NCI-H2081 treated with DMSO at 0.1 percent for 48 hours (cell line): ENCODE results near the gene FYB1.
"Not testable (repeated sequence)": the region's sequence is repeated elsewhere in the genome, so short reads cannot be mapped to it uniquely, and the experiment has no call there.

Experiments used
- DNase-seq: peaks from one replicate; lab custom pipeline; 2025; lab: John Stamatoyannopoulos, UW

The FYB1 gene

DNA sequence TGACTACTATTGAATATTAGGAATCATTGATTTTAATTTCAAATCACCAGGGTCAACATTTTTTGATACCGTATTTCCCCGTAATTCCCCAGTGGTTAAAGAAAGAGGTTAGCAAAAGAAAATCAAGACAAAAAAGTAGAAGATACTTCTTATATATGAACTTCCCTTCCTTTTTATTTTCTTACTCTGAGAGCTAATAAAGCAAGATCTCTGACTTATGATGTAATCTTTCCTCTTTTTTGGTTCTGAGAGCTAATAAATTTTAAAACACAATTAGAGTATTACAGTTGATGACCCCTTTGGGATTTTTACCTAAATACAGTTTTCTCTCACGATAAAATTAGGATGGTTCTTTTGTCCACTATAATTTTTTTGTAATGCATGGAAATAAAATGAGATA, 9.2 kb upstream of the FYB1 start:
- DNase-seq, result no peak

DNA sequence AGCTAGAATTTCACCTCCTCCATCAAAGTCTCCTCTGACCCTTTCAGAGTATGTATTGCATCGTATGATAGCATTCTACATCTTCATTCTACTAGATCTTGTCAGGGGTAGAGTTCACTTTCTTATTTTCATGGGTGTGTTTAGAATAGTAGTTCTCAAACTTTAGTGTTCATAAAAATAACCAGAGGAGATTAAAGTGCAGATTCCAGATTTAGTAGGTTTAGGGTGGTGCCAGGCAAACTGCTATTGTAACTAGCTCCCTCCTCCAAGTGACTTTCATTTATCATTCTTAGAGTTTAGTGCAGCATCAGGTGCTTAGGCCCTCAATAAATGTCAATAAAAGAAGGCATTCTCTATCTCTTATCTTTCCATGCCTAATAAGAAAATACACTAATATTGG, 7.2 kb upstream of the FYB1 start:
- DNase-seq, result no peak

- DNase-seq, result no peak
Measured at GRCh38 chr5:39226100-39226451, 6.7 kb upstream of the FYB1 start.

DNA sequence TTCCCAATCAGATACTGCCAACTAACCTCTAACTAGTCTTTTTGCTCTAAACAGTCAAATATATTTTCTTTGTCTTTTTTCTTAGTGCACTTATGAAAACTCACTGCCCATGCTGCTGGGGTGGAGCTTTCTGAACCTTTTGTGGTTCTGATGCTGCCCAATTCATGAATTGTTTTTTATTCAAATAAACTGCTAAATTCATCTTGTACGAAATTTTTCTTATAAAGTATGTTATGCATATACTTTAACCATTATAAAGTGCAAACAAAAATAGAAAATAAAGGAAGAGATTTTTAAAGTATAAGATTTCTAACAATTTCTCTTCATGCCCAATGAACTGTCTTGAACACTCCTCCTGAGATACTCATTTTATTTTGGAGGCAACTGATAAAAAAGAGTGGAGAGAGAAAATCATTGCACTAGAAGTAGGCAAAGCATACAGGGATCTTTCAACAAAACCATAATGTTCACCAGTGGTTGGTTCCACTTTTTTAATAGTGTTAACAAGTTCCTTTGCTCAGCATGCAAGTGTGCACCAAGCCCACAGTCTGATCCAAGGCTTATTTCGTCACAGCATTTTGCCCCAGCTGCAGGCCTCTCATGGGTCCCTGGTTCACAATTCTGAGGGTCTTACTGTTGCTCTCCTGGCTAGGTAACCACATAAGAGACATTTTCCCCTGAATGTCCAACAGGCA, 6.2 kb upstream of the FYB1 start:
- DNase-seq, result no peak

DNA sequence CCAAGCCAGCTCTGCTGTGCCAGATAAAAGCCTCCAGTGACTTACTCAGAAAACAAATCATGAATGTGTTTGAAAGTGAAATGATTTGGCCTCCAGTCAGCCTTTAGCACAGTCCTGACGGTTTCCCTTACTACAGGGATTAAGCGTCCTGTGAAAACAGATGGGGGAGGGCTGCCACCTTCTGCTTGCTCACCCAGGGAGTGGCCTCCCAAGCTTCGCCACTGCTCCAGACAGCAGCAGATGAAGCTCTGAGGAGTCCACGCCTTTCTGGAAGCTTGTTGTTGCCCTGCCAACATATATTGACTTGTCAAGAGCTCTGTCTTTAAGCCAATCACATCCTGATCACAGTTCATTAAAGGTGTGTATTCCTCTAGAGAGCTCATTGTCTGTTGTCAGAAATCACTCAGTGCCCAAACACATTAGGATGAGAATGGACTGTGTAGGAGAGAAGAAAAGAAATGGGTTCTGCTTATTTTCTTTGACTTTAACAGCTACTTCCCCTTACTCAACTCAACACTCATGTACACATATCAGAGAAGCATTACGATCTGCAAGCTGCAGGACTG, 4.9 kb upstream of the FYB1 start:
- no peak for DNase-seq

DNA sequence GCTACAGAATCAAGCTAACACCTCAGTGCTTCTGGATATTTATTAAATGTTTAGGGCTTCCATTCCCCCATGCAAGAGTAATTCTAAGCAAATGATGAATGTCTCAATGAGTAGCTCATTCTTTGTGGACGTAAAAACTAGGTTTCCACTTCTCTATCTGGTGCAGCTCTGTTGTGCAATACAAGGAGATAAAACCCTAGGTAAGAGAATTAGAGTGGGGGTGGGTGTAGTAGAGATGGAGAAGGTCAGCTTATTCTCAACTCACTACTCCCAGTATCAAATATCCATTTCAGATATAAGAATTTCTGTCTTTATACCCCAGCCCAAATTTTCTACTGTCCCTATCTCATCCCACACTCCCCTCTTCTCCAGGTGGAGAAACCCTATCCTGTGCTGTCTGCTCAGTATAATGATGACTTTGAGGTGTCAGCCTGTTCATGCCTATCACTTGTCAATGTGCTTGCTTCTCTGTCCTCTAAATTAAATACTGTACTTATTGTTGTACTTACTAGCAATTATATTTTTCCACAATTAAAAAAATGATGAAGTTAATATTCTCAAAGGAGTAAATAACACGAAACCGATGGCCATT, 4.3 kb upstream of the FYB1 start:
- no peak for DNase-seq

DNA sequence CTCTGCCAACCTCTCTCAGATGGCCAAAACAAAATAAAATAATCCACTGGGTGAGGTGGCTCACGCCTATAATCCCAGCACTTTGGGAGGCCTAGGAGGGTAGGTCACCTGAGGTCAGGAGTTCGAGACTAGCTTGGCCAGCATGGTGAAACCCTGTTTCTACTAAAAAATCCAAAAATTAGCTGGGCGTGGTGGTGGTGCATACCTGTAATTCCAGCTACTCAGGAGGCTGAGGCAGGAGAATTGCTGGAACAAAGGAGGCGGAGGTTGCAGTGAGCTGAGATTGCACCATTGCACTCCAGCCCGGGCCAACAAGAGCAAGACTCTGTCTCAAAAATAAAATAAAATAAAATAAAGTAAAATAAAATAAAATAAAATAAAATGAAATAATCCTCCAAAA, 2.3 kb upstream of the FYB1 start:
- DNase-seq, result not testable (repeated sequence)

DNA sequence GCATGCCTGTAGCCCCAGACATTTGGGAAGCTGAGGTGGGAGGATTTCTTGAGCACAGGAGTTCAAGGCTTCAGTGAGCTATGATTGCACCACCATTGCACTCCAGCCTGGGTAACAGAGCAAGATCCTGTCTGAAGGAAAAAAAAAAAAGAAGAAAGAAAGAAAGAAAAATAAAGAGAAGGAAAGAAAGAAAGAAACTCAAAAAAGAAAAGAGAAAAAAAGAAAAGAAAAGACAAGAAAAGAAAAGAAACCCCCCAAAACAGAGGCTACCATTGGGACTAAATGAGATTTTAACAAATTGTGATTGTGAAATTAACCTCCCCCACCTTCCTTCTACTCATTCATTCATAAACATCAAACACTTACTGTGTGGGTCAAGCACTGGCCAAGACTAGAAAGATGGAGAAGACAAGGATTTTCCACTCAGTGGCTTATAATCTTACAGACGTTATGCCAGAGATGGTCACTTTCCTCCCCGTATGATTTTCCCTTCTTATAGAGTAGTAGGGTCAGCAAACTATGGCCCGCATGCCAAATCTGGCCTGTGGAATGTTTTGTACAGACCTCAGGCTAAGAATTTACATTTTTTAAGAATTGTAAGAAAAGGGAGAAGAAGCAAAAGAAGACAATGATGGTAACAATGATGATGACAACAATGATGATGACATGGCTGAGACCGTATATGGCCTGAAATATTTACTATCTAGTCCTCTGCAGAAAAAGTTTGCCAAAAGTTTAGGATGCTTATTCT, 1.1 kb upstream of the FYB1 start:
- DNase-seq, result no peak

GRCh38 chr5:39218482-39219402, 621 bp downstream of the FYB1 start:
- DNase-seq, result no peak

- DNase-seq, result peak; percentile 74
Measured at GRCh38 chr5:39217365-39218281, 1.7 kb downstream of the FYB1 start.

GRCh38 chr5:39216631-39217030, 2.7 kb downstream of the FYB1 start:
- no peak for DNase-seq

- DNase-seq, result no peak
Measured at GRCh38 chr5:39215857-39216256, 3.5 kb downstream of the FYB1 start.

DNA sequence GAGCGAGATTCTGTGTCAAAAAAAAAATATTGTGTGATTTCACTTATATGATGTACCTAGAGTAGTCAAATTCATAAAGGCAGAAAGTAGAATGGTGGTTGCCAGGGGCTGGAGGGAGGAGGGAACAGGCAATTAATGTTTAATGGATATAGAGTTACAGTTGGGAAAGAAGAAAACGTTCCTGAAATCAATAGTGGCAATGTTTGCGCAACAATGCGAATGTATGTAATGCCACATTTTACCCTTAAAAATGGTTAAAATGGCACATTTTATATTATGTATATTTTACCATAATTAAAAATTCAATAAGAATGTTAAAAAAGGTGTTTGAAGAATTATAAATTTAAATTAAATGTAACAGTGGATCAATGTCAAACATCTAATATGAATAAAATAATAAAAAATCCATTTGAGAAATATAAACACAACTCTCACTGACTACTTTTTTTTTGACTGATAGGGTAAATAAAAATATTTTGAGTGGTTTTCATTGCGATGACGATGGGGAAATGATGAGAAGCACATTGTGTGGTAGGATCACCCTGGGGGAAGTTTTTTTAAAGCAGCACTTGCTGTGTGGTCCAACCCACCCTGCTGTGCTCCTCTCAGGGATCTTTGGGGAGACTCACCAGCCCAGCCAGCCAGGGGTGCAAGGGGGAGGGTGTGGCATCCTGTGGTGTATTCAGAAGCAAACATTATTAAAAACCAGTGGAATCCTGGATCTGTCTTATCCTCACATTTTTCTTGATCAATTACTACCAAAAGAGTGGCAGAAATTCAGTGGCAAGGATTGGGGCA, 4.3 kb downstream of the FYB1 start:
- no peak for DNase-seq

- DNase-seq, result no peak
Measured at GRCh38 chr5:39213447-39214207, 5.7 kb downstream of the FYB1 start.

- no peak for DNase-seq
Measured at GRCh38 chr5:39211773-39212172, 7.6 kb downstream of the FYB1 start.

GRCh38 chr5:39209924-39210323, 9.4 kb downstream of the FYB1 start:
- no peak for DNase-seq

- no peak for DNase-seq
Measured at GRCh38 chr5:39208471-39208870, 10.9 kb downstream of the FYB1 start.

- no peak for DNase-seq
Measured at GRCh38 chr5:39207345-39208045, 11.9 kb downstream of the FYB1 start.
